Measurements from ENCODE around the gene RASGRP1.

GRCh38 chr15:38535491-38536200 is 29.0 kb downstream of the RASGRP1 start:
- no peak for TF ChIP-seq ZNF384 (IDR thresholded peaks at IDR 0.05)
- no peak for TF ChIP-seq BHLHE40 (IDR thresholded peaks at IDR 0.05; ENCODE audit: borderline replicate concordance)
- TF ChIP-seq SUZ12 (IDR thresholded peaks at IDR 0.05), result no peak
- no peak for TF ChIP-seq NFRKB (IDR thresholded peaks at IDR 0.05)
- TF ChIP-seq SP1 (IDR thresholded peaks at IDR 0.05), result no peak
- no peak for TF ChIP-seq FOXA1 (IDR thresholded peaks at IDR 0.05)
- no peak for TF ChIP-seq ARNT (IDR thresholded peaks at IDR 0.05)
- no peak for TF ChIP-seq ELF4 (IDR thresholded peaks at IDR 0.05)
